Endothelial cell of umbilical vein (primary cell): ENCODE data around the gene DENND1B. TPM values are rescaled to one million over a fixed set of nuclear protein-coding genes. Genes with fewer than 3 reads are reported as not detected.

Source experiments
- BruUV-seq: library from RNA; stranded (reverse); fragments of 400-500 nt; replicated peaks from 2 replicates; lab custom pipeline; 2021; lab: Mats Ljungman, UMichigan
- CTCF ChIA-PET: fragments of 300-600, 350-600 bp; sonication (Branson Sonifier 250); formaldehyde crosslinking; loops from one replicate; lab custom pipeline; 2021; ENCODE audit warnings: antibody characterized with exemption, inconsistent platforms; lab: Charles Lee
- POLR2A ChIA-PET: fragments of 300-600, 350-600 bp; sonication (Branson Sonifier 250); formaldehyde crosslinking; loops from one replicate; lab custom pipeline; 2021; ENCODE audit warnings: antibody characterized with exemption, inconsistent platforms; lab: Charles Lee
- DNase-seq: peaks from one replicate; pipeline ENCODE4 v3.0.0-alpha.2; 2011; ENCODE audit warnings: low read depth, low spot score
- FAIRE-seq: peaks from 2 replicates; lab custom pipeline; 2011; peaks lifted over from hg19 to GRCh38; lab: Jason Lieb, UNC
- H2AFZ ChIP-seq: 2 replicates; pipeline ENCODE4 v1.6.0; 2012; ENCODE audit warnings: low read depth, low read length, control low read depth, inconsistent platforms
- H3K27ac ChIP-seq: 2 replicates; pipeline ENCODE4 v1.5.1; 2011; ENCODE audit warnings: low read depth, mild to moderate bottlenecking, control low read depth, low read length, moderate library complexity; ENCODE audit not compliant: insufficient read depth
- H3K27me3 ChIP-seq, 2 experiments: 2 replicates each; pipeline versions ENCODE4 v1.6.0 to v1.6.1; 2011; ENCODE audit warnings: low read length in 2 of 2, mixed read lengths in 1 of 2; ENCODE audit not compliant: control insufficient read depth in 2 of 2, insufficient read depth in 2 of 2
- H3K36me3 ChIP-seq, 2 experiments: 2 replicates in 1 of 2; 3 replicates in 1 of 2; pipeline ENCODE4 v1.5.1; 2011; ENCODE audit warnings: low read length in 2 of 2, mild to moderate bottlenecking in 1 of 2, moderate library complexity in 1 of 2; ENCODE audit not compliant: control insufficient read depth in 2 of 2, insufficient read depth in 2 of 2; ENCODE audit errors: extremely low read depth in 1 of 2
- H3K4me1 ChIP-seq: 3 replicates; pipeline ENCODE4 v1.5.1; 2011; ENCODE audit warnings: mild to moderate bottlenecking, low read length; ENCODE audit not compliant: control insufficient read depth, insufficient read depth; ENCODE audit errors: extremely low read depth
- H3K4me2 ChIP-seq: 2 replicates; pipeline ENCODE4 v1.6.1; 2011; ENCODE audit warnings: low read length, control low read depth, mixed read lengths; ENCODE audit not compliant: insufficient read depth
- H3K4me3 ChIP-seq, 3 experiments: fragments of 200-600 bp in 1 of 3; sonication (generic), shearing (Covaris generic) in 1 of 3; replicated peaks in 1 of 3; 2 replicates each; pipeline ENCODE4 v1.5.1; 2011 to 2016; ENCODE audit warnings: control low read depth in 3 of 3, low read length in 3 of 3, mild to moderate bottlenecking in 2 of 3, inconsistent platforms in 1 of 3, low read depth in 1 of 3, moderate library complexity in 1 of 3; ENCODE audit not compliant: insufficient read depth in 1 of 3
- H3K79me2 ChIP-seq: 2 replicates; pipeline ENCODE4 v1.6.0; 2012; ENCODE audit warnings: low read length, inconsistent platforms; ENCODE audit not compliant: control insufficient read depth, insufficient read depth
- H3K9ac ChIP-seq: replicated peaks from 2 replicates; pipeline ENCODE3; 2011; ENCODE audit warnings: low read length, control low read depth; ENCODE audit not compliant: insufficient read depth; ENCODE audit errors: extremely low read depth
- H3K9me1 ChIP-seq: replicated peaks from 3 replicates; pipeline ENCODE4 v1.6.0; 2011; ENCODE audit warnings: mild to moderate bottlenecking, low read length; ENCODE audit not compliant: control insufficient read depth, insufficient read depth; ENCODE audit errors: extremely low read depth
- H3K9me3 ChIP-seq: replicated peaks from 2 replicates; pipeline ENCODE4 v1.5.1; 2012; ENCODE audit warnings: low read length, inconsistent platforms; ENCODE audit not compliant: control insufficient read depth, insufficient read depth
- H4K20me1 ChIP-seq: replicated peaks from 2 replicates; pipeline ENCODE3; 2011; ENCODE audit warnings: mild to moderate bottlenecking, low read length; ENCODE audit not compliant: control insufficient read depth, insufficient read depth; ENCODE audit errors: extremely low read depth
- CTCF ChIP-seq, 2 donors: IDR thresholded peaks; 1 replicate in 1 of 2; 2 replicates in 1 of 2; pipeline ENCODE4 v1.5.1; 2011; ENCODE audit warnings: low read length in 2 of 2, mild to moderate bottlenecking in 2 of 2, moderate library complexity in 2 of 2, control low read depth in 1 of 2, inconsistent platforms in 1 of 2, low read depth in 1 of 2; ENCODE audit not compliant: insufficient read depth in 1 of 2; ENCODE audit errors: extremely low read depth in 1 of 2
- EZH2 ChIP-seq: IDR thresholded peaks from 2 replicates; pipeline ENCODE4 v1.6.1; 2012; ENCODE audit warnings: borderline replicate concordance, low read depth, mild to moderate bottlenecking, moderate library complexity, low read length, inconsistent platforms; ENCODE audit not compliant: severe bottlenecking
- FOS ChIP-seq: IDR thresholded peaks from 2 replicates; pipeline ENCODE4 v1.6.1; 2011; ENCODE audit warnings: mild to moderate bottlenecking, low read length, moderate library complexity, borderline replicate concordance; ENCODE audit not compliant: insufficient read depth
- GATA2 ChIP-seq: IDR thresholded peaks from 2 replicates; pipeline ENCODE4 v1.7.0; 2011; ENCODE audit warnings: low read depth, mild to moderate bottlenecking, moderate library complexity, mixed read lengths, low read length; ENCODE audit not compliant: insufficient read length, insufficient read depth
- JUN ChIP-seq: IDR thresholded peaks from 2 replicates; pipeline ENCODE4 v1.6.1; 2011; ENCODE audit warnings: borderline replicate concordance, low read depth; ENCODE audit not compliant: insufficient read length, insufficient read depth
- MAX ChIP-seq: IDR thresholded peaks from 2 replicates; pipeline ENCODE4 v1.6.1; 2011; ENCODE audit not compliant: insufficient read depth, insufficient read length
- MYC ChIP-seq: IDR thresholded peaks from one replicate; pipeline ENCODE4 v1.6.1; 2011; ENCODE audit warnings: mild to moderate bottlenecking, low read depth, low read length
- POLR2A ChIP-seq: IDR thresholded peaks from 2 replicates; pipeline ENCODE4 v1.6.1; 2012; ENCODE audit warnings: low read depth, mild to moderate bottlenecking, control low read depth, low read length
- POLR2AphosphoS5 ChIP-seq: IDR thresholded peaks from 2 replicates; pipeline ENCODE4 v1.6.1; 2012; ENCODE audit warnings: low read depth, mild to moderate bottlenecking, control low read depth, low read length, moderate library complexity; ENCODE audit not compliant: insufficient read depth
- dilution Hi-C: fragments of 300-500 bp; cut with MboI; formaldehyde crosslinking; loops from one replicate; pipeline ENCODE4 v1.15.0; 2019; ENCODE audit warnings: low sequenced_read_pairs; ENCODE audit not compliant: extremely low pct_ligation_motif_present
- intact Hi-C: fragments of 100-400 bp; cut with micrococcal nuclease; formaldehyde crosslinking; loops from one replicate; pipeline ENCODE4 v1.10.0; 2022
- polyA plus RNA-seq, 4 experiments: library from polyadenylated mRNA; depleted of rRNA in 3 of 4; stranded (reverse) in 3 of 4; unstranded in 1 of 4; fragments of >200 nt; gene quantifications; 2 replicates each; pipeline versions ENCODE4 v1.2.1 to v1.2.3, GENCODE V29; 2011 to 2012; ENCODE audit warnings: missing spikeins in 1 of 4
- total RNA-seq: library from RNA; stranded (reverse); gene quantifications from 2 replicates; pipeline ENCODE4 v1.2.3, GENCODE V29; 2021

Gene DENND1B
- total and polyA plus RNA-seq, 2 donors (not counting 3 experiments of a cell fraction or from before 2014, with no cell fraction given) = 0.97 to 3.3 TPM

GRCh38 chr1:197778366-197778945, 3.2 kb upstream of the DENND1B start:
- Histone ChIP-seq H3K4me2 (no peak overlapping the region), H3K9ac (no peak overlapping the region), H3K79me2 (no peaks in the 10 kb centered on the region), H2AFZ (no peak overlapping the region), H3K9me3 (no peaks in the 10 kb centered on the region), H3K9me1 (no peaks in the 10 kb centered on the region), H3K4me3 (no peak overlapping the region), H3K27ac (no peak overlapping the region), H3K27me3 (no peaks in the 10 kb centered on the region), H3K4me1 (peaks cover 16% of the 10 kb centered on the region), H4K20me1 (no peaks in the 10 kb centered on the region), H3K36me3 (no peaks in the 10 kb centered on the region)
- BruUV-seq = no TSS peak
- FAIRE-seq (no peak), DNase-seq (no peak)
- intact Hi-C loops (loop anchor here (10.0 kb wide), 1 partner anchor 376 kb away; the partner anchor contains the start of gene NEK7), dilution Hi-C loops (no loop called here)
- ChIA-PET CTCF (no interaction called here), POLR2A (no interaction called here)
- TF ChIP-seq POLR2AphosphoS5 (no peak), CTCF (IDR thresholded peaks at IDR 0.05; ENCODE audit: extremely low read depth in 1 of 2, insufficient read depth in 1 of 2, low read depth in 1 of 2, low read length in 2 of 2) (no peak), POLR2A (no peak), JUN (no peak), MYC (no peak), GATA2 (no peak), FOS (no peak), EZH2 (no peak), MAX (no peak)
